ENCODE data around the gene C9orf40.

C9orf40 gene

DNA sequence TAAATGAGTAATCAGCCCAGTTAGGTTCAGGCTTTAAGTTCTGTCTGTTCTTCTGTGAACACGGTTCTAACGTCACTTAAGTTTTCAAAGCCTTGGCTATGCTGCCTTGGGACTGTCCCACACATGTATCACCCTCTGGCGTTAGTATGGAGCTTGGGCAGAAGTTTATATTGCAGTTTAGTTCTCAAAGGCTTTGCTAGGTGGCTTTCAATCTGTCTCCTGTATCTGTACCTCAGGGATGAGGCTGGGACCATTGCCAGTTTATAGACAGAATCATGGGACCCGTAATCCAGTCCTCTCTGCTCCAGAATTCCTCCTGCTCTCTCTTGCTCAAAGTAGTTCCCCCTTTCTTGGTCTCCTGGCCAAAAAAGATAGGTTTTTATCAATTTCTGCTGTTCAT is 12.1 kb downstream of the C9orf40 start:
- no peak for DNase-seq (ENCODE audit: low read depth)

GRCh38 chr9:74935008-74935407 is 17.7 kb downstream of the C9orf40 start:
- no peak for DNase-seq (ENCODE audit: low read depth)

DNA sequence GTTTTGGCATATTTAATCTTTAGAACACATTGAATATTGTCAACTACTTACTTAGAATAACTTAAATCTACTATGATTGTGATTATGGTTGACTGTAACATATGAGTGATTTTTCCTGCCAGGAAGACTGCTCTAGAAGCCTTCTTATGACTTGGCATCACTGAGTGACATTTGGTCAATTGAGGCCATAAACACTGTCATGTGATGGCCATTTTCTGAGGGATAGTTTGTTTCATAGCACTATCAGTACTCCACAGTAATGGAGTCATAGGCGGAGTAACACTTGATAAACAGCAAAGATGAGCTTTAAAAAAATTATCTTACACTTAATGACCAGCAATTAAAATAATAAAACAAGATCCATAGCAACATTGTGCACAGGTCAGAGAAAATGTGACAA is 31.0 kb downstream of the C9orf40 start:
- DNase-seq (ENCODE audit: low read depth), result no peak

DNA sequence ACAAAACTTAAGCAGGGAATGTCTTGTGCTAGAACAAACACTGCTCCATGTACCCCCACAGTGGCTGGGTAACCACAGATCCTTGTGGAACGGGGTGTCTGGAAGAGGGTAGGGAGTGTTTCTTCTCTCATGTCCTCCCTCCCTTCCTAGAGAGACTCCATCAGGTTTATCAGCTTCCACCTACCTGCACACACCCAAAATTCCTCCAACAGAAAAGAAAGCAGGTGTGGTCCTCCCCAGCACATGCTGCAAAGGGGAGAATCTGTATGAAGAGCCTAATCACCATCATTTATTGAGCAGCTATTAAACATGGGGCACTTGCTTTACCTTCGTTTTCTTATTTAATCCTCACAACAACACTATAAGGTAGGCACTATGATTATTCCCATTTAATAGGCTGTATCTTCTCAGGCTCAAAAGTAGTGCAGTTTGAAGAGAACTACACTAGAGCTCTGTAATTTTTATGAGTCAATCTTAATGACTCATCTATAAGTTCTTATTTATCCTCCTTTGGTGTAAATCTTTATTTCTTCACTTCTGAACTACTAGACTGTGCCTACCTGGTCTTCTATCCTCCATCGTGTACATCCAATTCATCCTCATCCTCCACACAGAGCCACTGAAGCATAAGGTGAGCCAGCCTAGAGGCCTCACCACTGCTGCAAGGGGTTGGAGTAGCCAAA is 31.6 kb downstream of the C9orf40 start:
- DNase-seq (ENCODE audit: low read depth), result no peak

- no peak for DNase-seq (ENCODE audit: low read depth)
Observed at GRCh38 chr9:74910036-74910435, 42.7 kb downstream of the C9orf40 start.

DNA sequence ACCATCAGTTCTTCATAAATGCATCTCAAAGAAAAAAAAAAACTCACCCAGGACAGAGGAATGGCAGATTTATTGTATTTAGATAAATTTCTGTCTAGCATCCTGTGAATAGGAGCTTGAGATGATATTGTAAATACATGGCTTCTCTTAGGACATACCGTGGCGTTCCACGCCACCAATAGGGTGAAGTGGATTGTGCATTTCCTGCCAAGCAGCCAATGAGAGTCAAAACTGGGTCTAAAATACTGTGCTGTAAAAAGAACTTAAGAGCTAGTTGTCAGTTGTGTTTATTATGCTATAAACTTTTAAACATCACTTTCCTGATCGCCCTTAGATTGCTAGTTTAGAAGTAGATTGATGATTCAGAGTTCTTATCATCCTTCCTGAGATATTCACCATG is 44.0 kb downstream of the C9orf40 start:
- DNase-seq (ENCODE audit: low read depth), result no peak

DNA sequence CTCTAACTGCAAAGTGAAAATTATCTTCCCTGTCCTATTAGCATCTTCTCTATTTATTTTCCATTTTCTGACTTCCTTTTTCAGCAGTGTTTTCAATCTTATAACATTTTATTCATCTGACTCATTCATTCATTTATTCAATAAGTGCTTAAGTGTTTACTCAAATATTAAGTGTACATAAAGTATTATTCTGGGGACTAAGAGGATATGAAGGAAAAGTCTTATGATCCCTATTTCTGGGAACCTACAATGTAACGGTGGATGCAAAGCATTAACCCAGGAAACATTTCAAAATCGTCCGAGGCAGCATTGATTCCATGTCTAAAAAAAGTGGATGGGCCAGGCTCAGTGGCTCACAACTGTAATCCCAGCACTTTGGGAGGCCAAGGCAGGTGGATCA is 45.6 kb downstream of the C9orf40 start:
- no peak for DNase-seq (ENCODE audit: low read depth)

DNA sequence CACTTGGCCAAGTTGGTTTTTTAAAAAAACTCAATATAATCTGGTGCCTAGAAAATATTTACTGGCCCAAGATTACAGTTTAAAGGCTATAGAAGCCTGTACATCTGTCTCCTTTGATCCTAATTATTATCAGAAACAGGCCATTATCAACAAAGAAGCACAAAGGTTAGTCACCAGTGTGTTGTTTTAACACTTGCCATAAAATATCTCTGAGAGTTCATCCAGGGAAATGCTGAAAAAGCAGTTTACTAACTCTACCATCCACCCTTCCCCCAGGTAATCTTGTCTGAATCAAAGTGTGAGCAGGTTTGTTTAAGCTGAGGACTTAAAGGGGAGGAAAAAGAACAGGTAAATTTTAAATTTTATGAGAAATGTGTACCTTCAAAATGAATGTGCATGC is 51.7 kb downstream of the C9orf40 start:
- DNase-seq (ENCODE audit: low read depth), result no peak
